Common myeloid progenitor, CD34-positive (primary cell): ENCODE results near the gene ODAPH.
A peak's percentile ranks its signal among the peaks of the same experiment; 100 is the strongest.
"Not testable (repeated sequence)": the region's sequence is repeated elsewhere in the genome, so short reads cannot be mapped to it uniquely, and the experiment has no call there.

Experiments
- CTCF ChIA-PET: fragments of 350-600 bp; sonication (Branson Sonifier 250); formaldehyde crosslinking; loops from one replicate; lab custom pipeline; 2021; ENCODE audit warnings: antibody characterized with exemption; lab: Charles Lee
- POLR2A ChIA-PET: fragments of 350-600 bp; sonication (Branson Sonifier 250); formaldehyde crosslinking; loops from one replicate; lab custom pipeline; 2021; ENCODE audit warnings: antibody characterized with exemption; lab: Charles Lee
- DNase-seq, 3 donors: peaks; one replicate each; pipeline versions ENCODE4 v3.0.0 to v3.0.0-alpha.2; 2013
- H3K27ac ChIP-seq, 2 experiments: 1 replicate in 1 of 2; 2 replicates in 1 of 2; pipeline ENCODE4 v1.7.0; 2013; ENCODE audit warnings: inconsistent platforms in 2 of 2, low read length in 2 of 2, mild to moderate bottlenecking in 2 of 2, low read depth in 1 of 2, moderate library complexity in 1 of 2; ENCODE audit not compliant: severe bottlenecking in 2 of 2, insufficient read depth in 1 of 2, poor library complexity in 1 of 2
- H3K27me3 ChIP-seq, 5 experiments: replicated peaks in 2 of 5; 1 replicate in 3 of 5; 2 replicates in 2 of 5; pipeline versions ENCODE4 v1.6.1 to v1.7.0; 2013; ENCODE audit warnings: low read length in 4 of 5, mild to moderate bottlenecking in 2 of 5, moderate library complexity in 2 of 5, inconsistent platforms in 1 of 5; ENCODE audit not compliant: insufficient read depth in 5 of 5, control insufficient read depth in 4 of 5
- H3K36me3 ChIP-seq, 4 experiments: 1 replicate in 2 of 4; 2 replicates in 2 of 4; pipeline versions ENCODE4 v1.6.1 to v1.7.0; 2013; ENCODE audit warnings: low read length in 3 of 4, control low read depth in 1 of 4, mild to moderate bottlenecking in 1 of 4; ENCODE audit not compliant: control insufficient read depth in 4 of 4, insufficient read depth in 4 of 4
- H3K4me1 ChIP-seq, 4 experiments: 1 replicate in 3 of 4; 2 replicates in 1 of 4; pipeline versions ENCODE4 v1.6.1 to v1.7.1; 2013; ENCODE audit warnings: low read length in 3 of 4, mild to moderate bottlenecking in 3 of 4, control low read depth in 1 of 4, inconsistent platforms in 1 of 4, moderate library complexity in 1 of 4; ENCODE audit not compliant: control insufficient read depth in 4 of 4, insufficient read depth in 4 of 4; ENCODE audit errors: control extremely low read depth in 1 of 4
- H3K4me3 ChIP-seq, 7 experiments: 1 replicate in 4 of 7; 2 replicates in 3 of 7; pipeline versions ENCODE4 v1.5.1 to v1.7.0; 2013; ENCODE audit warnings: mild to moderate bottlenecking in 7 of 7, low read length in 6 of 7, moderate library complexity in 6 of 7, inconsistent platforms in 2 of 7, low read depth in 2 of 7, control low read depth in 1 of 7; ENCODE audit not compliant: insufficient read depth in 4 of 7, control insufficient read depth in 1 of 7; ENCODE audit errors: extremely low read depth in 1 of 7
- H3K9me3 ChIP-seq, 5 experiments: 1 replicate in 4 of 5; 2 replicates in 1 of 5; pipeline versions ENCODE4 v1.6.1 to v1.7.1; 2013; ENCODE audit warnings: low read length in 4 of 5, mild to moderate bottlenecking in 2 of 5, inconsistent platforms in 1 of 5, low read depth in 1 of 5, moderate library complexity in 1 of 5; ENCODE audit not compliant: control insufficient read depth in 4 of 5, insufficient read depth in 2 of 5; ENCODE audit errors: control extremely low read depth in 1 of 5
- WGBS: methylation state at CpG from one replicate; pipeline ENCODE4 v1.1.5; 2013; ENCODE audit not compliant: insufficient coverage; 5-methylcytosine and 5-hydroxymethylcytosine counted together

ODAPH gene

DNA sequence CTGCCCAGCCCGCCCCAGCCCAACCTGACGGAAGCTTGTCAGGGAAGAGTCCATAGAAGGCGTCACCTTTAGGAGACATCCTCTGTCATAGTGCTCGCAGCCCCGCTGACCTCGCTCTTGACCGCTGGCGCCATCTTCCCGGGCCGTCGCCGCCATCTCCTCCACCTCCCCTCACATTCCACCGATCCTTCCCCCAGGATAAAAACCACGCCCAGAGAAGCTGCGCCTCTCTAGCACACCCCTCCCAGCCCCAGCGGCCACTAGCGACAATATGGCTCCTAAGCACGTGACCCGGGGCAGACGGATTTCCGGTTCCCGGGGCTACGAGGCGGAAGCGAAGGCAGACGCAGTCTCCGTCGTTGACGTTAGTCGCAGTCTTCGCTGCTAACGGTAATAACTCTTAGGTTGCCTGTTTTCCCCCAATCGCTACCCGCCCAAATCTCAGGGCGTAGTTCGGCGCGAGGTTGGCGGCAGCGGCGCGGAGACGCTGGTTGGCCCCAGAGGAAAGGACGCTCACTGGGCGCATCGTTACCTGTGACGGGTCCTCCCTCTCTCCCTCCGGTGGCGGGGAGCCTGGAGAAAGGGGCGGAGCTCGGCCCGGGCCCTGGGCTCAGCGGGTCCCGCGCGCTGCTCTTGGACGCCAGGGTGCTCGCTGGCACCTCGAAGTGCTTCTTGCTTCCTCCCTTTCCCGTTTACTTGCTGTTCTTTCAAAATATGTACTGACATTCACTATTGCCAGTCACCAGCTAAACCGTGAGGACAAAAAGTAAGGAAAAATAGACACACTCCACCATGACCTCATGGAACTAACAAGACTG lies 41.5 kb upstream of the ODAPH start, which contains the start of the genes RCHY1 and THAP6:
TSS of gene RCHY1 (minus strand) at position 273 of the 818 bp plus-strand sequence. CDS start at position 156, 117 bp downstream.
TSS of gene THAP6 (plus strand) at position 343 of the 818 bp plus-strand sequence. CDS start 980 bp downstream, outside the sequence.
- POLR2A ChIA-PET, result interaction anchor here (1.2 kb wide), 1 partner anchor 210 kb away, joined by 3 read pairs; the partner anchor contains the start of gene USO1
- DNase-seq, result peak; percentile 95 to 97 (median 96)
- H3K4me3 ChIP-seq, result peak within 1 kb of the TSS; percentile 89 to 97 (median 91)
- peak within 1 kb of the TSS; percentile 85 to 94 for H3K27ac ChIP-seq
- H3K4me1 ChIP-seq, result peaks cover 29 to 38% (median 33%) of the 10 kb centered on the region in 4 experiments
- CTCF ChIA-PET, result interaction anchor here (0.9 to 1.6 kb wide), 3 partner anchors 10 to 196 kb away, joined by 3 to 4 read pairs (median 3); no protein-coding TSS in a partner anchor
- H3K27me3 ChIP-seq, result no peaks in the 10 kb centered on the region
- H3K36me3 ChIP-seq, result peaks cover 3 to 20% (median 13%) of the 10 kb centered on the region in 4 experiments
- under 1% methylated on average over 60 of the region's 61 CpGs for WGBS
- peaks cover 0 to 4% (median 2%) of the 10 kb centered on the region in 5 experiments for H3K9me3 ChIP-seq

- Histone ChIP-seq H3K36me3 (peaks cover 3 to 16% (median 12%) of the 10 kb centered on the region in 4 experiments), H3K4me3 (peak overlapping the region; percentile 89 to 97 (median 91)), H3K9me3 (peaks cover 0 to under 1% (median 0%) of the 10 kb centered on the region in 5 experiments), H3K27me3 (no peaks in the 10 kb centered on the region), H3K27ac (peak overlapping the region; percentile 85 to 94), H3K4me1 (peaks cover 29 to 38% (median 33%) of the 10 kb centered on the region in 4 experiments)
- DNase-seq, result no peak
- 87% methylated on average over 6 of the region's 9 CpGs for WGBS
- CTCF ChIA-PET, result interaction anchor here (0.9 to 1.6 kb wide), 2 partner anchors 10 to 11 kb away, joined by 3 to 4 read pairs; no protein-coding TSS in a partner anchor
- POLR2A ChIA-PET, result no interaction called here
Observed at GRCh38 chr4:75514949-75515612, 40.8 kb upstream of the ODAPH start.

DNA sequence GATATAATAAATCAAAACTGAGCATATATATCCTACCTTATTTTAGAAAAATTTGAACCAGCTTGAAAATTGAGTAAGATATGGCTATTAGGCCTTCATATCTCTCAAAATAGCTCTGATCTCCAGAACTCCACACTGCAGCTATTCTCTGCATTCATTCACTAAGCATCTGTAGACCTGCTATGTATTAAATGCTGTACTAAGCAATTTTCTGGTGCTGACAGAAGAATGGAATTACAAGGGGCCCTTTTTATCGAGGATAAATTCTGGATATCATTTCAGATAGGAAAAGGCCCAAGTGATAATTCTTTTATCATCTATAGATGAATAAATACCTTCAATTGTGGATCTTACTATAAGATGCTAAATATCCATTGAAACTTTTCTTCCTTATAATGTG lies 39.7 kb upstream of the ODAPH start:
- ChIA-PET POLR2A (no interaction called here), CTCF (interaction anchor here (1.6 kb wide), 1 partner anchor 10 kb away, joined by 4 read pairs; no protein-coding TSS in a partner anchor)
- Histone ChIP-seq H3K9me3 (no peaks in the 10 kb centered on the region), H3K27ac (no peak overlapping the region), H3K27me3 (no peaks in the 10 kb centered on the region), H3K4me1 (peaks cover 27 to 33% (median 30%) of the 10 kb centered on the region in 4 experiments), H3K4me3 (no peak overlapping the region), H3K36me3 (peaks cover 3 to 18% (median 15%) of the 10 kb centered on the region in 4 experiments)
- WGBS, result no CpG with 5 or more reads among the region's 1 CpG
- DNase-seq, result no peak

DNA sequence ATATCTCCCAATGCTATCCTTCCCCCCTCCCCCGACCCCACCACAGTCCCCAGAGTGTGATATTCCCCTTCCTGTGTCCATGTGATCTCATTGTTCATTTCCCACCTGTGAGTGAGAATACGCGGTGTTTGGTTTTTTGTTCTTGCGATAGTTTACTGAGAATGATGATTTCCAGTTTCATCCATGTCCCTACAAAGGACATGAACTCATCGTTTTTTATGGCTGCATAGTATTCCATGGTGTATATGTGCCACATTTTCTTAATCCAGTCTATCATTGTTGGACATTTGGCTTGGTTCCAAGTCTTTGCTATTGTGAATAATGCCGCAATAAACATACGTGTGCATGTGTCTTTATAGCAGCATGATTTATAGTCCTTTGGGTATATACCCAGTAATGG lies 36.4 kb upstream of the ODAPH start:
- H3K27me3 ChIP-seq, H3K27ac ChIP-seq, H3K4me1 ChIP-seq, H3K4me3 ChIP-seq, POLR2A ChIA-PET, H3K9me3 ChIP-seq, DNase-seq: not testable (repeated sequence)
- no CpG with 5 or more reads among the region's 7 CpGs for WGBS
- peaks cover 7 to 39% (median 19%) of the 10 kb centered on the region in 4 experiments for H3K36me3 ChIP-seq
- CTCF ChIA-PET, result interaction anchor here (1.0 kb wide), 1 partner anchor 26 kb away, joined by 3 read pairs; no protein-coding TSS in a partner anchor

GRCh38 chr4:75525086-75525485 lies 30.8 kb upstream of the ODAPH start:
- ChIA-PET CTCF (interaction anchor here (1.8 kb wide), 1 partner anchor 33 kb away, joined by 3 read pairs; no protein-coding TSS in a partner anchor), POLR2A (no interaction called here)
- DNase-seq, result no peak
- Histone ChIP-seq H3K4me1 (no peaks in the 10 kb centered on the region), H3K36me3 (peaks cover 17 to 69% (median 38%) of the 10 kb centered on the region in 4 experiments), H3K27ac (no peak overlapping the region), H3K9me3 (peaks cover 0 to 1% (median 0%) of the 10 kb centered on the region in 5 experiments), H3K27me3 (no peaks in the 10 kb centered on the region), H3K4me3 (no peak overlapping the region)
- no CpG with 5 or more reads among the region's 1 CpG for WGBS

DNA sequence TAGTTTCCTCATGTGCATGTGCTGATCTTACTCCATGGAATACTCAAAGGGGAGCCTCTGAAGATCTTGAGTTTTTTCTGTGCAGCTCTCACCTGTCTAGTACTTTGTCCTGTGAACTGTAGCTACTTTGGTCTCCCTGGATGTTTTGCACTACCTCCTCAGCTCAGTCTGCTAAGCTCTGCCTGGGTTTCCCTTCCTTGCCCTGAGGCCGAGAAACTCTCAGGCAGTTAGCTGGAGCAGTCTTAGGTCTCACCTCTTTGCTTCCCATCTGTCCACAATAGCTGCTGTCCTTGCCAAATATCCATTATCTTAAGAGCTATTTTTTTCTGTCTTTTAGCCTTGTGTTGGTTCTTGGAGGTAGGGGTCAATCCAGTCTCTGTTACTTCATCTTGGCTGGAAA lies 30.0 kb upstream of the ODAPH start:
- Histone ChIP-seq H3K9me3 (peaks cover 0 to 7% (median 0%) of the 10 kb centered on the region in 5 experiments), H3K4me3 (no peak overlapping the region), H3K27ac (no peak overlapping the region), H3K36me3 (peaks cover 19 to 73% (median 41%) of the 10 kb centered on the region in 4 experiments), H3K4me1 (no peaks in the 10 kb centered on the region), H3K27me3 (no peaks in the 10 kb centered on the region)
- no CpG with 5 or more reads among the region's 1 CpG for WGBS
- ChIA-PET POLR2A (no interaction called here), CTCF (interaction anchor here (0.8 to 1.8 kb wide), 4 partner anchors 11 to 322 kb away, joined by 3 to 4 read pairs (median 3); no protein-coding TSS in a partner anchor)
- no peak for DNase-seq
